HG02870 (cell line): ENCODE data around the gene PELI2.

Source experiments
- ATAC-seq: cut with Tn5 transposase; IDR thresholded peaks from one replicate; pipeline ENCODE4 v1.9.1; 2021; ENCODE audit warnings: mild to moderate bottlenecking, moderate library complexity; ENCODE audit not compliant: unreplicated experiment

PELI2 gene

DNA sequence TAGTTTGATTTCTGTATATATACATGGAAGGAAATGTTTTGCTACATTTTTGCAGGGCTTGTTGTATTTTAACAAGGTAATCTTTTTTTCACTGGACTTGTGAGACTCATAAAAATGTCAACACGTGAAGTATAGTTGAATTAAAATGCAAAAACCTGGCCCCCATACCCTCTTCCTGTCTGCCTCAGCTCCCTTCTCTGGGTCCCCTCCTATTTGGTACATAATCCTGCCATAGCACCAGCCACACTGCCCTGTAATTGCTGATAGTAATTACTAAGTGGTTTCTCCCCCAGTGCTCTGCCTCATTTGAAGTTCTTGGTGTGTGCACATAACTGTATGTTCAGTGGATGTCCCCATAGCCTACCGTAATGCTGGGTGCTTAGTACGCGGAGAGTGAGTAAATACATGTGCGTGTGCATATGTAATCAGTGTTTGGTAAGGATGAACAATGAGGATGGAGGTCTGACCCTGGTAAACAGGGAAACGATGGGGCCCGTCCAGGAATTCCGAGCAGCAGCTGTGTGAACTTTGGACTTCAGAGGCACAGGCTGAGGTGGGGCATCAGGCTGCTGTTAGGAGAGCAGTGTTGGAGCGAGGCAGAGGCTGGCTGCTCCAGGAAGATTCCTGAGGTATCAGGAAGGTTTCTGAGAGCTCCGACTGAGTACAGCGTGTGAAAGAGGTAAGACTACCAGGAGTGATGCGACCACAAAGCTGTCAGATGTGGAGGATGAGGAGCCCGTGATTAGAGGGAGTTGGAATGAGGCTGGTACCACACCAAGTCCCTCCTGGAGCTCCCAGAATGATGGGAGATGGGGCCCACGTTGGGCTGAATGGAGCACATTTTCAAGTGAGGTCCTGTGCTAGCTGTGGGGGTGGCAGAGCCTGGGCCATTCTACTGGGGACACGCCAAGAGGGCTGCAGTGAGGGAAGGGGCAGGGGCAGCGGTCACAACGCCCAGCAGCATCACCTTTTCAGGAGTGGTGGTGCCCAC lies 106.8 kb downstream of the PELI2 start:
- no peak for ATAC-seq

GRCh38 chr14:56235388-56235787 lies 117.2 kb downstream of the PELI2 start:
- no peak for ATAC-seq

DNA sequence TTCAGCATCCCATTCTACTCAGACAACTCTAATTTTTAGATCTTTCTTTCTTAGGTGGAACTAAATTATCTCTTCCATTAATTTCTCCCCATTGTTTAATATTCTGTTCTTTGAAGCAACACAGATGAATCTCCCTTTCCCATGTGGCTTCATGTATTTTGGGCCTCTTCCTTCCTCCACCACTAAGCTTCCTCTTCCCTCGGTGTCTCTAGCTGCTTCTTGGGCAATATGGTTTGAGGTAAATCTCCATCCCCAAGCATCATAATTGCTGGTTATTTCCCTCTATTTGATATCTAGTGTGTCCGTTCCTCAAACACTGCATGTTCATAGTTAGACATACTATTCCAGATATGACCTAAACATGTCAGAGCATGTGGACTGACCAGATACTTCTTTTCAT lies 119.2 kb downstream of the PELI2 start:
- ATAC-seq, result no peak

GRCh38 chr14:56241461-56241860 lies 123.2 kb downstream of the PELI2 start:
- no peak for ATAC-seq

DNA sequence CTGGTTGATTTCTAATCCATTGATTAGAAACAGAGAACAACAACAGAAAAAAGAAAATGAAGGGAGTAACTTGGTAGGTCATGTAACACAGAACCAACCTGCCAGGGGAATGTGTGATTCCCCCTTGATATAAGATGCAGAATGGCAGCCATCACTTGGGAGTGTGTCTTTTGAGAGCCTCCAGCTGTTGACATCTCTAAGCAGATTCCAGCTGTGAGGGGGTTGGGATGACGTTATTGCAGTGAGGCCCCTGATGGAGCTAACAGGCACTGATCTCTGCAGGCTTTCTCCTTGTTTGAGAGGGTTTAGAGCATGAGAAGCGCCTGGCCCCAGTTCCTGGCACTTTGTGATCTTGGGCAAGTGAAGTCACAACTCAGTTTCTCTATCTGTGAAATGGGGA lies 124.9 kb downstream of the PELI2 start:
- ATAC-seq, result no peak

DNA sequence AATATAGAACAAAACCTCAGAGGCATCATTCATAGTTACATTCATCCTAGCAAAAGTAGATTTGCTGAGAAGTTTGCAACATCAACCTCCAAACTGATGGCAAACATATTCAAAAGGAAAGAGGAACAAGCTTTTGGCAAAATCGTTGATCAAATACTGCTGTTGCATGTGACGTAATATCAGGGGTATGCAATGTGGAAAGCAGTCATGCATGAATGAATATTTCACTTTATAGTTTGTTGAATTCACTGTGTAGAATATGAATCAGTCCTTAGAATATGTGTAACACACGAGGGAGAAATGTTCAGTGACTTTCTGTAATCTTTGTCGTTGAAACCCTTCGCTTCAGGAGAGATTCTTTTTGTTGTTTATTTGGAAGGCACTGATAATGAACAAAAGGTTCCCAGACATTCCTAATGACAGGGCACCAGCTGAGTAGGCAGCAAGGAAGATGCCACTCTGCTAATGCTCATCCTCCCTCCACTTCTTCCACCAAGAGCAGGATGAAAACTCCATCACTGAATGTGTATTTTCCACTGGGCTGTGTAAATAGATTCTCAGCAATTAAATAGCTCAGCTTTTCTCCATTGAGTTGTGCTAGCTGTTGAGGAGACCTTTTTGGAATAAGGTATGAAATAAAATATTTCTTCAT lies 126.1 kb downstream of the PELI2 start:
- ATAC-seq, result no peak

- no peak for ATAC-seq
These were observed 129.4 kb downstream of the PELI2 start for GRCh38 chr14:56247495-56248200.

DNA sequence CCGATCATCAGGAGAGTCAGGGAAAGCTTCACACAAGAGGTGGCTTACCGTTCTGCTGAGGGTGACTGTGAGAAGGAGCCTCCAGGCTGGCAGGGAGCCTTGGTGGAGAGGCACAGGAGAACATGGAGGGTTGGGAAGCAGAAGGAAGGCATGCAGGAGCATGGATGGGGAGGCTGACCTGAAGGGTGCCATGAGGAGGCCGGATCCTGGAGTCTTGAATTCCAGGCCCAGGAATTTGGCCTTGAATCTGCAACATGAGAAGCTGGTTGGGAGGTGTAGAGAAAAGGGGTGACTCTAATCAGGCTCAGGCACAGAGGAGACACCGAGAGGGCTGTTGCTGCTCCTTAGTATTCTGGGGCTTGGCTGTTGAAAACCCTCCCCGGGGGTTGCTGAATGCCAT lies 130.2 kb downstream of the PELI2 start:
- ATAC-seq, result no peak

DNA sequence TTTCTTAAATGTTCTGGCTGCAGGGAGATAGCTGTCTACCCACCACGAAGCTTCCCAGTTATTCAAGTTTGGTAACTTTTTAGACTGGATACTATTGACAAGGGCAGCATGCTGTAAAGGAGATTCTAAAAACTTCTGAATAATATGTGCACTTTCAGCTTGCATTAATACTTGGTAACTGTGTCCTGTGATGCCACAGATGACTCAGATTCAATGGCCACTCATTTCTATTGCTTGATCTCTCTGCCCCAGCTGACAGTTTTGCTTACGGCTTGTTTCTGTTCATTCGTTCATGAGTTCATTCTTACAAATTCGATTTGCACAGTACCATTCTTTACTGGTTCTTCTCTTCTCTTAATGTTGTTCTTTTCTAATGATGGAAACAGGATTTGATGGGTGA lies 142.8 kb downstream of the PELI2 start:
- ATAC-seq, result no peak

DNA sequence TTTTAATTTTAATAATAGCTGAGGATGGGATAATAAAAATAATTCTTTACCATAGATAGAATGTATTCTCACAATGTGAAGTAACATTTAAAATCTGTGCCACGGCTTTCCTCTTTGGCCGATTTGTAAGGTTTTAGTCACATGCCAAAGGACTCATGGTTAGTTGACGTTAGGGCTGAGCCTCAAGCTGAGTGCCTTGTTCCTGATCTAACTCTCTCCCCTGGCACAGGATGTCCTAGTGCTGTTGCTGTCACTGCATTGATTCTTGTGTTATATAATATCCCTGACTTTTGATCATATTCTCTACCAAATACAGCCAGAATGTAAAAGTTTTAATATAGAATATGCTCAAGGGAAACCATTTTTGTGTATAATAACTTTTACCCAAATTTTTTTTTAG lies 144.3 kb downstream of the PELI2 start:
- ATAC-seq, result no peak

DNA sequence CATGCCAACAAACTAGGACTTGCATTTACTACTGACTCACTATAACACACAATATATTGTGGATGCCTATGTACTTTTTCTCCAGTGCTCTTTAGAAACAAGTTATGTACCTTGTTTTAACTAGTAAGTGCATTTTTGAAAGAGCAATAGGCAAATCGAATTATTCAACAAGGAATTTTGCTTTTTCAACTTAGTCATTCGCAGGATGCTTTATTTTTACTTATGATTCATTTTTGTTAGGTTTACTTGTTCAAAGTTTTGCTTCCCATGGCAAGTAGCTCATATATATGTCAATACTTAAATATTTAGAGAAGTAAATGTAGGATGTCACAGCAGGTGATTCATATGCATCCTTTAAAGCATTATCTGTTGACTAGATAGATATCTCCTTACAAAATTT lies 149.8 kb downstream of the PELI2 start:
- ATAC-seq, result no peak

DNA sequence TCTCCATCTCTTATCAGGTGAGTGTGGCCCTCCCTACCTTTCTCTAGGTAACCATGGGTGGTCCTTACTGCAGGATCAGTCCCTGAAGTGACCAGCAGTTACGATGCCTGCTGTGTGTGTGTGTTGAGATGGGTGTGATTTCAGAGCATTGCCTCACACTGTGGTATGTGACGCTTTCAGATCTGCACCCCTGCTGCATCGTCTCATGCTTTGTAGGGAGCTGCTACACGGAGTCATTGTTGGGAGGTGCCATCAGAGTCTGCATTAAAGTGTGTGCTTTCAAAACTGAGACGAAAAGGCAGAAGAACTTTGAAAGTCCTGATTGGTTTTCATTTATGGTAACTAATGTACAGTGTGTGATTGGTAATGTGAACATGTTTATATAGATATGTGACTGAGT lies 150.5 kb downstream of the PELI2 start:
- no peak for ATAC-seq

- ATAC-seq, result no peak
These were observed 152.7 kb downstream of the PELI2 start for GRCh38 chr14:56270921-56271320.

GRCh38 chr14:56271970-56272369 lies 153.8 kb downstream of the PELI2 start:
- no peak for ATAC-seq

GRCh38 chr14:56273155-56273554 lies 154.9 kb downstream of the PELI2 start:
- no peak for ATAC-seq

GRCh38 chr14:56273951-56274350 lies 155.7 kb downstream of the PELI2 start:
- no peak for ATAC-seq

DNA sequence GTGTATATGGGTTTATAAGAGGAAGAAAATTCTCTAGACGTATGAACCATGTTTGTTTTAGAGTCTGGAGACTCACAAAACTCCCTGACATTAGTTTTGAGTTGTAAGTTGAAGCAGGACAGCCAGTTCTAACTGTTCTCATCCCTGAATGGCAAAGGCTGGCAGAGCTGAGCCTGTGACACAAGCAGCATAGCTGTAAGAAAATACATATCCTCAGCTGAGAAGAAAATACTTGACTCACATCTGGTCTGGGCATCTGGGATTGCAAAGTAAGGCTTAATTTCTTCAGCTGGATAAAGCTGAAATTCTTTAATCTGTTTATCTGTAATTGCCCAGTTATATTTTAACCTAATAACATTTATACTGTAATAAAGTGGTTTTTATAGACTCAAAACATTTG lies 156.3 kb downstream of the PELI2 start:
- no peak for ATAC-seq

DNA sequence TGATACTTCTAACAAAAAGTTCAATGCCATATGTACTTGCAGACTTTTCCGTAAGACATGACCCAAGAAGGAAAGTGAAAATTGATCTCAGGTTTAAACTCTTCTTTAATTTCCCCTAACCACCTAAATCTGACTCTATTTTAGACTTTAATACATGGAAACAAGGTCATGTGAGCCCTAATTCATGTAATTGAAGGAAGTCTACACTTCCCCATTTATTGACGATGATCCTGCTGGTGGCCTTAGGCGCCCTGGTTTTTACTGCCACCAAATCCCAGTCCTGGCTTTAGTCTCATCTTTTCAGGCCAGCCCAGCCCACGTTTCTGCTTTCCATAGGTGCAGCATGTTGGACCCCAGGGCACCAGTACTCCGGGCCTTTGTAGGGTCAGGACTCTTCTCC lies 157.9 kb downstream of the PELI2 start:
- ATAC-seq, result no peak

DNA sequence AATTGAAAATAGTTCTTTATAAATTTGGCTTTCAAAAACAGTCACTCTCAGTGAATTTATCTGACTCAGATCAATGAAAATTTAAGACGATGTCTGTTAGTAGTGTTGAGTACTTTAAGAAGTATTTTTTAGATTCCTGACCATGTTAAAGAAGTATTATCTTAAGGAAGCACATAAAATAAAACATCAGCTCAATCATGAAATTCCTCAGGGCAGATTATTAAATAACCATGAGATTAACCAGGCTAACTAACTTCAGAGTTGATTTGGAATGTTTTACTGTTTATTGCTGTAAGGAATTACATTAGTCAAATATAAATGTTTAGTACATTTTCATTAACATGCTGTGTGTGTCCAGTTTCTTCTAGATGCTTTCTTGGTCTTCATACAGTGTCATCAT lies 160.2 kb downstream of the PELI2 start:
- ATAC-seq, result no peak

DNA sequence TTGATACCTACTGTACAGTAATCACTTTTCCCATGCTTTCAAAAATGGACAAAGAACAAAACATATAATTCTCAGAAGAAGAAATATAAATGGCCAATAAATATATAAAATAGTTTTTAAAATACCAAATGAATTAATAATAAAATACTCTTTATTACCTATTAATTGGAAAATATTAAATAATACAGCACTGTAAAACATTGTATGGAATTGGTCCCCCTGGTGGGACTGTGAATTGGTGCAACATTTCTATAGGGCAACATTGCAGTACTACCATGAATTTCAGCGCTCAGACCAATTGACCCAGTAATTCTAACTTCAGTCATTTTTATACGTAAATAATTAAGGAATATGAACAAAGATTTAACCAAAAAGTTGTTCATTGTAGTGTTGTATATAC lies 162.6 kb downstream of the PELI2 start:
- no peak for ATAC-seq

DNA sequence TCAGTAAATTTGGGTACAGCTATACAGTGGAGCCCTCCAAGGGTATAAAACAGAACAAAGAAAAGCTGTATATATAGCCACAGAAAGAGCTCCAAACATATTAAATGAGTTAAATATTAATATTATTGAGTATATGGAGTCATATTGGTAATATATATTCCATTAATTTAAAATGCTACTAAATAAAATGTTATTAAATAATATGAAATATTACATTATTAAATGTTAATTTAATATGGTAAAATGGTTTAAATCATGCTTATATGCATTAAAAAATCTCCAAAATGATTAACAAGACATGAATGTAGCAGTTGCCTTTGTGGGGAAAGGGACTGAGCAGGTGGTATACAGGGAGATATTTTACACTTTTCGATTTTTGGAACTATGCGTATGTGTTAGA lies 164.0 kb downstream of the PELI2 start:
- ATAC-seq, result no peak

- ATAC-seq, result no peak
These were observed 166.4 kb downstream of the PELI2 start for GRCh38 chr14:56284641-56285040.
